Measurements from ENCODE around the gene FAM237B. TPM values are rescaled to one million over a fixed set of nuclear protein-coding genes. Genes with fewer than 3 reads are reported as not detected.

FAM237B gene
- total RNA-seq, 4 donors from 2014 or later = not detected

DNA sequence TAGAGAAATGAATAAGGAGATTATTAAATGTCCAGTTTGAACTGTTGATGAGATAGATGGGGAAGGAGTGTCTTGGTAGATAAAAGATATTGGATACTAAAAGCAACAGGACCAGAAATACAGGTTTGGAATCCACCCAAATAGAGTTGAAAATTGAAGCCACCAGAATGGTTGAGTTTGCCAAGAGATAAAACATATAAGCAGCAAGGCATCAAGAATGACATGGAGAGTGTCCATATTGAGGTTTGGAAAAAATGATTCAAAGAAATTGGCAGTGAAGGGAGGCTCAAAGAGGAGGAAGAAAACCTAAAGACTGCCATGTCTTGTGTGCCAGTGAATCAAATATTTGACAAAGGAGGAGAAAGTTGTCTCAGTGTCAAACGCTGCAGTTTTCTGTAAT is 51.9 kb downstream of the FAM237B start:
- no peak overlapping the region for H3K4me3 ChIP-seq (ENCODE audit: low read depth, poor library complexity, severe bottlenecking)
- 81 to 92% methylated on average over 1 of the region's 1 CpG for WGBS, 2 donors
- intact Hi-C loops (cut with DNase I; ENCODE audit: low total_unique reads) = no loop called here
- no peak for TF ChIP-seq POLR2A (IDR thresholded peaks at IDR 0.05)
- no peak for DNase-seq (ENCODE audit: low spot score in 2 of 2)

DNA sequence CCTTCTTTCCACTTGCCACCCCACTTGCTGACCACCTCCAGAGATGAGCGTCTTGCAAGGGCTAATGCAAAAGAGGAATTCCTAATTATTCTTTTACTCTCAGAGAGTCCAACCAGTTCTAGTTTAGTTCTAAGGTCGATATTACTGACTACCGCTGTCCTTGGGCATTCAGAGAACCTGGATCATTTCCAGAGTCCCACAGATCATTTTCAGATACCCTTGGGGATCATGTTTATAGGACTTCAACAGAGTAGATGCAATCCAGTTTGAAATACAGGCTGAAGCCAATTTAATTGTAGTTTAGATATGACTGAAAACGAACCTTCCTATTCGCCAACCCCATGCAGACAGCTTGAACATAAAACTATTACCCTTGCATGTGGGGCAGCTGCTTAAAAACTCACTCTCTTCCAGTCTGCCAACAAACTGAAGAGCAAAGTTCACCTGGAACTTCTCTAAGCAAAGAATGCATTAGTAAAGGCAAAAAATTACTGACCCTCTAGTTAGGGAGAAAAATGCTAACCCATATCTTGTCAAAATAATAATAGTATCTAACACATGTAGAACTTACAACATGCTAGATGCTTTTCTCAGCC is 53.7 kb downstream of the FAM237B start:
- no peak overlapping the region for H3K4me3 ChIP-seq (ENCODE audit: low read depth, poor library complexity, severe bottlenecking)
- TF ChIP-seq POLR2A (IDR thresholded peaks at IDR 0.05) = no peak
- TF ChIP-seq, protein P1, sequence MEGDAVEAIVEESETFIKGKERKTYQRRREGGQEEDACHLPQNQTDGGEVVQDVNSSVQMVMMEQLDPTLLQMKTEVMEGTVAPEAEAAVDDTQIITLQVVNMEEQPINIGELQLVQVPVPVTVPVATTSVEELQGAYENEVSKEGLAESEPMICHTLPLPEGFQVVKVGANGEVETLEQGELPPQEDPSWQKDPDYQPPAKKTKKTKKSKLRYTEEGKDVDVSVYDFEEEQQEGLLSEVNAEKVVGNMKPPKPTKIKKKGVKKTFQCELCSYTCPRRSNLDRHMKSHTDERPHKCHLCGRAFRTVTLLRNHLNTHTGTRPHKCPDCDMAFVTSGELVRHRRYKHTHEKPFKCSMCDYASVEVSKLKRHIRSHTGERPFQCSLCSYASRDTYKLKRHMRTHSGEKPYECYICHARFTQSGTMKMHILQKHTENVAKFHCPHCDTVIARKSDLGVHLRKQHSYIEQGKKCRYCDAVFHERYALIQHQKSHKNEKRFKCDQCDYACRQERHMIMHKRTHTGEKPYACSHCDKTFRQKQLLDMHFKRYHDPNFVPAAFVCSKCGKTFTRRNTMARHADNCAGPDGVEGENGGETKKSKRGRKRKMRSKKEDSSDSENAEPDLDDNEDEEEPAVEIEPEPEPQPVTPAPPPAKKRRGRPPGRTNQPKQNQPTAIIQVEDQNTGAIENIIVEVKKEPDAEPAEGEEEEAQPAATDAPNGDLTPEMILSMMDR (IDR thresholded peaks at IDR 0.05) = no peak
- no peak for DNase-seq (ENCODE audit: low spot score in 2 of 2)
- intact Hi-C loops (cut with DNase I; ENCODE audit: low total_unique reads) = no loop called here
- 72 to 73% methylated on average over 5 of the region's 5 CpGs for WGBS, 2 donors

DNA sequence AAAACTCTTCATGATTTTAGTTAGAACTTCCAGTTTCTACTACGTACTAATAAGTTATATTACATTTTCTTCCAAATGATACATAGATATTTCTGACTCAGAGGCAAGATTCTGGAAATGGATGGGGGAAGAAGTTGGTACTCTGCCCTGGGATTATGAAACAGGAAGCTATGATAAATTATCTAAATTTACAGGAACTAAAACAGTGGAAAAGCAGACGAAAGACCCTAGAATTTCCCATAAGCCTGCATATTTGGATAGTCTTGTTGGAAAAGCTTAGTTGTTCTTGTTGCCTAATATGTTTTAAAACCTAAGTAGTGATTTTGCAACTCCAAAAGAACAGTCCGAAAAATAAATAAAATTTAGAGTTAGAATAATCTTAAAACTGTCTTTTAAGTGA is 54.3 kb downstream of the FAM237B start:
- 54 to 58% methylated on average over 3 of the region's 3 CpGs for WGBS, 2 donors
- DNase-seq (ENCODE audit: low spot score in 2 of 2) = peak in 1 of 2 donors; percentile 42
- intact Hi-C loops (cut with DNase I; ENCODE audit: low total_unique reads) = no loop called here
- TF ChIP-seq, protein P1 (IDR thresholded peaks at IDR 0.05) = no peak
- TF ChIP-seq POLR2A (IDR thresholded peaks at IDR 0.05) = no peak
- no peak overlapping the region for H3K4me3 ChIP-seq (ENCODE audit: low read depth, poor library complexity, severe bottlenecking)

Other genes with a start within 250 kb of the FAM237B start
- gene STEAP1, start 166.8 kb downstream of the FAM237B start, total RNA-seq = 1 to 10 TPM in 2 of 4 donors, under 1 TPM in 2; 0.27 to 5.9 (median 1.9) TPM
- gene STEAP2, start 109.6 kb downstream of the FAM237B start, total RNA-seq = 1 to 10 TPM; 2.7 to 7.9 (median 5.3) TPM
- 1 to 10 TPM; 1.3 to 3.7 (median 3.4) TPM for gene CFAP69, start 76.1 kb downstream of the FAM237B start, total RNA-seq
- 10 to 100 TPM; 11.6 to 26.2 (median 15.3) TPM for gene GTPBP10, start 25.4 kb upstream of the FAM237B start, total RNA-seq
- gene CLDN12, start 82.2 kb upstream of the FAM237B start, total RNA-seq = 10 to 100 TPM; 11.2 to 17.1 (median 12.6) TPM
- gene PTTG1IP2, start 148.3 kb upstream of the FAM237B start, total RNA-seq = not detected

Measured in lower leg skin (tissue), 4 donors.